Measurements from ENCODE around the gene PADI3.

PADI3 gene

GRCh38 chr1:17215545-17215890 lies 33.4 kb upstream of the PADI3 start:
- no peak for DNase-seq (ENCODE audit: low read depth in 2 of 2)

DNA sequence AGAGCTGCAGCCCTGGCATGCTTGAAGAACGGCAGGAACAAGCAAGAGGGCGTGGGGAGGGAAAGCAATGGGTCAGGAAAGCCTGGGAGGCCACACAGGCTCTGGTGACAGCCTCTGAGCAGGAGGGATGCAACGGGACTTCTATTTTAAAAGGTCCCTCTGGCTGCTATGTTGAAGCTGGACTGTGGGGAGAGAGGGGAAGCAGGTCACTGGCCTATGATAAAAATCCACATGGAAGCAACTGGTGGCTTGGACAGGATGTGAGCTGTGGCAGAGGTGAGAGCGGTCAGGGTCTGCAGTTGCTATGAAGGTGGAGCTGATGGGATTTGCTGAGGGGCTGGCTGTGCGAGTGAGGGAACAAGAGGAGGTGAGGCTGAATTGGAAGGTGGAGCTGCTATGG lies 32.8 kb upstream of the PADI3 start:
- DNase-seq (ENCODE audit: low read depth in 2 of 2): no peak

DNA sequence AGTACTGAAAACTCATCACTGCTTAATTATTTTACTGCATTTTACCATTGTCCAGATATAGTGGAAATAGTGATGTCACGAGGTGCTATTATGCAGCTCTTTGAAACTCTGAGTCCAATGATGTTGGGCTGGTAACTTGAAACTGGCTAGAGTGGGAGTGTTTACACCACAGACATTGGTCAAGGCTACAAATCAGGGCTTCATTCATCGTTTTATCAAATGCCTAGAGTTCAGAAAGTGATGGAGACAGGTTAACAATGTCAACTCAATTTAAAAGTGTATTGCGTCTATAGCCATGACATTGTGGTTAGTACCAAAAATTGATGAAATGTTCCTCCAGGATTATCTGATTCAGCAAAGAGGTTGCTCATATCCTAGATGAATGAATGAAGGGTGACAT lies 31.3 kb upstream of the PADI3 start:
- DNase-seq (ENCODE audit: low read depth in 2 of 2): no peak

- DNase-seq (ENCODE audit: low read depth in 2 of 2): no peak
Measured at GRCh38 chr1:17218939-17219338, 30.0 kb upstream of the PADI3 start.

- no peak for DNase-seq (ENCODE audit: low read depth in 2 of 2)
Measured at GRCh38 chr1:17220287-17220686, 28.6 kb upstream of the PADI3 start.

DNA sequence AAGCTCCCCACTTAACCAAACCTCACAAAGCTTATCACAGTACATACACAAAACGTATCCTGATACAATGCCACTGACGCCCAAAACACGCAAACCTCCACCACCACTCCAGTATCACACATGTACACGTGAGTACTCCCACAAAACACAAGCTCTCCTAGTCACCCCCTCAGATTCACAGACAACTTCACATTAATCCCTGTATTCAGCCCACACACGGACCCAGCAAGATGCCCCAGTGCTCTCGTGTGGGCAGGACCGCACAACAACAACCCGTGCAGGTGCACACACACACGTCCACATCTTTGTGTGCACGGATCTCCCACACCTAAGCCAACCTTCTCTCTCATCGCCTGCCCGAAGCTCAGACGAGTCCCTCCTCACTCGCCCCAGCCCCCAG lies 26.3 kb upstream of the PADI3 start:
- no peak for DNase-seq (ENCODE audit: low read depth in 2 of 2)

GRCh38 chr1:17224434-17224833 lies 24.5 kb upstream of the PADI3 start:
- no peak for DNase-seq (ENCODE audit: low read depth in 2 of 2)

DNA sequence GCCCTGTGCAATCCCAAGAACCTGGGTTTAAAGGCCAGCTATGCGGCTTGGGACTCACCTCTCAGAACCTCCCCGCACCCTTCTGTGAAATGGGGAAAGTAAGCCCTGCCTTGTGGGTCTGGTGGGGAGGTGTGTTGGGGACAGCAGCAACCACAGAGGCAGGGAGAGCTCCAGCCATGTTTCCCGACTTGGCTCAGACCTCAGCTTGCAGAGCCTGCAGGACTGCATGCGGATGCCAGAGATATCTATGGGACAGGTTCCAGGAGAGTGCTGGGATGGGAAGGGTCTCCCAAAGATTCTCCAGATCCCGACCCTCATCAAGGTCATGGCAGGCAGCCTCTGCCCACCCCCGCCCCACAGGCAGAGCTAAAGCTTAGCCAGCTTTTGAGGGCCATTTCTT lies 23.8 kb upstream of the PADI3 start:
- DNase-seq (ENCODE audit: low read depth in 2 of 2): no peak

- no peak for DNase-seq (ENCODE audit: low read depth in 2 of 2)
Measured at GRCh38 chr1:17227358-17227915, 21.5 kb upstream of the PADI3 start.

DNA sequence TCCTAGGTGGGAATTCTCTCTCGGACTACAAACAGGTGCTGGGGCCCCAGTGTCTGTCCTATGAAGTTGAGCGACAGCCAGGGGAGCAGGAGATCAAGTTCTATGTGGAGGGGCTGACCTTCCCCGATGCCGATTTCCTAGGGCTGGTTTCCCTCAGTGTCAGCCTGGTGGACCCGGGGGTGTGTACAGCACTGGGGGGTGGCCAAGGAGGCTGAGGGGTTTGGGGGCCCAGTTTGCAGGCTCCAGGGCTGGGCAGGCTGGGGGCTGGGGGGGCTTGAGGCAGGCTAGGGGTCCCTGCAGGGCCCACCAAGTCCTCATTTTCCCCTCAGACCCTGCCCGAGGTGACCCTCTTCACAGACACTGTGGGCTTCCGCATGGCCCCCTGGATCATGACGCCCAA lies 20.3 kb upstream of the PADI3 start:
- DNase-seq (ENCODE audit: low read depth in 2 of 2): no peak

GRCh38 chr1:17229379-17229778 lies 19.5 kb upstream of the PADI3 start:
- no peak for DNase-seq (ENCODE audit: low read depth in 2 of 2)

DNA sequence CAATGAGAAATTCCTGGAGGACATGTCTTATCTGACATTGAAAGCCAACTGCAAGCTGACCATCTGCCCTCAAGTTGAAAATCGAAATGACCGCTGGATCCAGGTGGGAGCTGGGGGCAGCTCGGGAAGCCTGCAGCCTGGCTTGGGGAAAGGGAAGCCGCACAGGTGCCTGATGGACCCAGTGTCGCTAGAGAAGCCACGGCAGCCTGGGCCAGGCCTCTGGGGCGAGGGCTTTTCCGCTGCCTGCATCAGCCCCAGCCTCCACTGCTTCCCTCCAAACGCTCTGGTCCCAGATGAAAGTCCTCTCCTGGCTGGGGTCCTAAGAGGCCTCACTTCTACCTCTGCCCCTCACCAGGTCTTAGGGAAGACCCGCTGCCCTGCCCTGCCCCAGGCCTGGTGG lies 18.8 kb upstream of the PADI3 start:
- no peak for DNase-seq (ENCODE audit: low read depth in 2 of 2)

- DNase-seq (ENCODE audit: low read depth in 2 of 2): no peak
Measured at GRCh38 chr1:17230671-17231310, 18.1 kb upstream of the PADI3 start.

- DNase-seq (ENCODE audit: low read depth in 2 of 2): no peak
Measured at GRCh38 chr1:17232759-17233661, 15.9 kb upstream of the PADI3 start.

- DNase-seq (ENCODE audit: low read depth in 2 of 2): no peak
Measured at GRCh38 chr1:17233675-17234320, 15.1 kb upstream of the PADI3 start.

- DNase-seq (ENCODE audit: low read depth in 2 of 2): no peak
Measured at GRCh38 chr1:17234405-17234804, 14.5 kb upstream of the PADI3 start.

- no peak for DNase-seq (ENCODE audit: low read depth in 2 of 2)
Measured at GRCh38 chr1:17235135-17235885, 13.6 kb upstream of the PADI3 start.

DNA sequence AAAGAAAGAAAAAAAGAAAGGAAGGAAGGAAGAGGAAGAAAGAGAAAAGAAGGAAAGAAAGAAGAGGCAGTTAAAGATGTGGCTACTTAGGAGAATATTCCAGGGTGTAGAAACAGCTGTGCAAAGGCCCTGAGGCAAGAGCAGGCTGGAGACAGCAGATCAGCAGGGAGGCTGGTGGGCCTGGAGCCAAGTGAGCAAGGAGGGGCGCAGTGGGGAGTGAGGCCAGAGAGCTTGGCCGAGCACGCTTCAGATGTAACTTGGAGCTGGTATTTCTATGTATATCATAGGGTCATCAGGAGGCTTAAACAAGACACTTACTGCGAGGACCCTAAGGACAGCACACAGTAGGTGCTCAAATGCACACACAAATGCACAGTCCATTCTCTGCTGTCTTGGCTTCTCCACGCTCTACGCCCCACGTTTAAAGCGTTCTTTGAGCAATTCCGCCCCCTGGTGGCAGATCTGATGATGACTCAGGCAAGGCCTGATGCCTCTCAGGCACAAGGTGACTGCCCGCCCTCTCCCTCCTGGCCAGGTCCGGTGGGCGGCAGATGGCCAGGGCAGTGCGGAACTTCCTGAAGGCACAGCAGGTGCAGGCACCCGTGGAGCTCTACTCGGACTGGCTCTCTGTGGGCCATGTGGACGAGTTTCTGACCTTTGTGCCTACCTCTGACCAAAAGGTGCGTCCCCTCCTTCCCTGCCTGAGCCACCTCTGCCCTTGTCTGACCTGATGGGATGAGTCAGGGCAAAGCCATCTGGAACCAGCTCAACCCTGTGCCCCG lies 11.9 kb upstream of the PADI3 start:
- DNase-seq (ENCODE audit: low read depth in 2 of 2): peak; percentile 66 to 76

DNA sequence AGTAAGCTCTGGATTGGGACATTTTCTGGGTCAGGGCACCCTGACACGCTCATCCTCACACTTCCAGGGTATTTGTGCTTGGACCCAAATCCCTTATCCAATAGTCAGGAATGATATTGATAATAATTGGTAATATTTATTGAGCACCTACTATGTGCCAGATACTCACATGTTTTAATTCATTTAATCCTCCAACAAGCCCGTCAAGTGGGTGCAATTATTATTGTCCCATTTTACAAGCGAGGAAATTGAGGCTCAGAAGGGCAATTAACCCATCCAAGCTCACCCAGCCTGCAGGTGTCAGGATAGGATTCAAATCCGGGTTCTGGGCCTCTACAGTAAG lies 11.4 kb upstream of the PADI3 start:
- DNase-seq (ENCODE audit: low read depth in 2 of 2): no peak

GRCh38 chr1:17239420-17239819 lies 9.5 kb upstream of the PADI3 start:
- DNase-seq (ENCODE audit: low read depth in 2 of 2): no peak

Measured in activated CD8-positive, alpha-beta memory T cell treated with anti-CD3 and anti-CD28 coated beads for 4 hours (primary cell).